Measurements from ENCODE around the gene EPB41L3.

EPB41L3 gene

DNA sequence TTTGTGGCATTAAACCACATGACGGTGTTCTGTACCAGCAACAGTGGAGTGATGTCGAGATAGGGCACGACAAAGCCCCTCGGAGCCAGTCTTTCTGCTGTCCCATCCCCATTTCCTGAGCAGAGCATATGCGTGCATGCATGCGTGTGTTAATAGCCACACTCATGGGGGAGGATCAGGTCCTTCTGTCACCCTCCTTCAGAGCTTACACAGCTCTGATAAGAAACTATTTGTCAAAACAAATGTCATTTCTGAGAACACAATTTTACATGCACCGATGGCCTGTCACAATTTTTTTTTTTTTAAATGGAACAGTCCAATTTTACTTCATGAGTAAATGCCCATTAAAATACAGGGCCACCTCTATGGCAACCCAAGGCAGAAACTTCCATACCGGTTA, 152.4 kb downstream of the EPB41L3 start:
- Histone ChIP-seq H3K27ac (no peak overlapping the region), H3K4me3 (ENCODE audit: low read depth, low read length) (no peak overlapping the region), H3K27me3 (ENCODE audit: insufficient read depth, low read depth, severe bottlenecking) (no peaks in the 10 kb centered on the region), H3K36me3 (peaks cover 13% of the 10 kb centered on the region), H3K9me3 (ENCODE audit: severe bottlenecking) (no peaks in the 10 kb centered on the region)
- no peak for TF ChIP-seq CTCF (IDR thresholded peaks at IDR 0.05; ENCODE audit: low read depth, low read length)
- no peak for DNase-seq

DNA sequence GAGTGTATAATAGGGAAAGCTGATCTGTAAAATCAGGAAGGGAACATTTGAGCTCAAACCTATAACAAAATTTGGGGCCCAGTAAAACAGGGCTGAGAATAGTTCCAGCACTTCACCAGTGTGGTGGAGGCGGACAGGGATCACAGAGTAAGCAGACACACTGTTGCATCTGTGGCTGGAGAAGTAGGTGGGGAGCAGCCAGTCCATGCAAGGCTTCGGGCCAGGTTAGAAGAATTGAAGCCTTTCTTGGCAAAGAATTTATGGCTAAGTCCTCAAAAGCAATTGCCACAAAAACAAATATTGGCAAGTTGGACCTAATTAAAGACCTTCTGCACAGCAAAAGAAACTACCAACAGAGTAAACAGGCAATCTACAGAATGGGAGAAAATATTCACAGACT, 154.4 kb downstream of the EPB41L3 start:
- no peaks in the 10 kb centered on the region for H3K27me3 ChIP-seq (ENCODE audit: insufficient read depth, low read depth, severe bottlenecking)
- no peaks in the 10 kb centered on the region; the same call in 1 of the 2 replicates for H3K36me3 ChIP-seq
- TF ChIP-seq CTCF (IDR thresholded peaks at IDR 0.05; ENCODE audit: low read depth, low read length), result no peak
- H3K4me3 ChIP-seq (ENCODE audit: low read depth, low read length), result no peak overlapping the region
- no peak overlapping the region for H3K27ac ChIP-seq
- no peak for DNase-seq
- H3K9me3 ChIP-seq (ENCODE audit: severe bottlenecking), result no peaks in the 10 kb centered on the region

GRCh38 chr18:5388896-5389295, 154.9 kb downstream of the EPB41L3 start:
- DNase-seq, result no peak
- no peak overlapping the region for H3K4me3 ChIP-seq (ENCODE audit: low read depth, low read length)
- no peak overlapping the region for H3K27ac ChIP-seq
- no peaks in the 10 kb centered on the region; the same call in 1 of the 2 replicates for H3K36me3 ChIP-seq
- no peak for TF ChIP-seq CTCF (IDR thresholded peaks at IDR 0.05; ENCODE audit: low read depth, low read length)
- no peaks in the 10 kb centered on the region for H3K27me3 ChIP-seq (ENCODE audit: insufficient read depth, low read depth, severe bottlenecking)
- no peaks in the 10 kb centered on the region for H3K9me3 ChIP-seq (ENCODE audit: severe bottlenecking)

DNA sequence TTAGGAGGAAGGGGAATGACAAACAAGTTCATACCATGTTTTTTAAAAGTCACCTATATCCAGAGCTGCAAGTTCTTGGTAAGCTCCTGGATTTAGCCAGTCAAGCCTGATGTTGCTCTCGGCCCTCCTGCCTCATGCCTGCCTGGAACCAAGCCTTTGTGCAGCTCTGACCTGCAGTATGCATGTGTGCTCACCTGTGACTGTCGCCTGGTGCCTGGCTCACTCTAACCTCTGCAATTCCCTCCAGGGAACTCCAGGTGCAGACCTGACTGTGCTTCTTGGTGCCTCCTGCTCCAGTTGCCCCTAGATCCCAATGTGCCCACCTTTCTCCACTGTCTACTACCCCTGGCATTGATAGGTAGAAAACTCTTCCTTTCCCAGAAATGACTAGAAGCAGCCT, 163.2 kb downstream of the EPB41L3 start:
- no peaks in the 10 kb centered on the region for H3K36me3 ChIP-seq
- DNase-seq, result no peak
- no peaks in the 10 kb centered on the region for H3K9me3 ChIP-seq (ENCODE audit: severe bottlenecking)
- no peak overlapping the region for H3K27ac ChIP-seq
- no peak overlapping the region for H3K4me3 ChIP-seq (ENCODE audit: low read depth, low read length)
- TF ChIP-seq CTCF (IDR thresholded peaks at IDR 0.05; ENCODE audit: low read depth, low read length), result no peak
- H3K27me3 ChIP-seq (ENCODE audit: insufficient read depth, low read depth, severe bottlenecking), result no peaks in the 10 kb centered on the region

DNA sequence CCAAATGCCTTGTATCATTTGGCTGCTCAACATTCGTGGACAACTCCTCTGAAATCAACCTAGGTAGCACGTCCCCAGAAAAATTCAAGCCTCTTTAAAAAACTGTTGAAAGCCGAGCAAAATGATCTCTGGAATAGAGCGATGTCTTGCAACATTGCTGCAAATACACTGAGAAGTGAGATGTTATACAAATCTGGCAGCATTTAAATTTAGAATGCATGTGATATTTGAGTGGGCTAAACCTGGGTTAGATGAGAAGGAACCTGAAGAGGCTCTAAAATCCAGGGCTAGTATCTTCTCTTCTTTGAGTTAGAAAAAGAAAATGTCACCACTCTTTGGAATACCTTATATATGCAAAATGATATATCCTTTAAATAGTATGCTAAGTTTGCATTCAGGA, 166.8 kb downstream of the EPB41L3 start:
- Histone ChIP-seq H3K27me3 (ENCODE audit: insufficient read depth, low read depth, severe bottlenecking) (no peaks in the 10 kb centered on the region), H3K4me3 (ENCODE audit: low read depth, low read length) (no peak overlapping the region), H3K36me3 (no peaks in the 10 kb centered on the region), H3K9me3 (ENCODE audit: severe bottlenecking) (no peaks in the 10 kb centered on the region), H3K27ac (no peak overlapping the region)
- no peak for TF ChIP-seq CTCF (IDR thresholded peaks at IDR 0.05; ENCODE audit: low read depth, low read length)
- no peak for DNase-seq

GRCh38 chr18:5370332-5370731, 173.5 kb downstream of the EPB41L3 start:
- no peak for DNase-seq
- Histone ChIP-seq H3K27ac (no peak overlapping the region), H3K36me3 (no peaks in the 10 kb centered on the region), H3K27me3 (ENCODE audit: insufficient read depth, low read depth, severe bottlenecking) (no peaks in the 10 kb centered on the region), H3K4me3 (ENCODE audit: low read depth, low read length) (no peak overlapping the region), H3K9me3 (ENCODE audit: severe bottlenecking) (no peaks in the 10 kb centered on the region)
- no peak for TF ChIP-seq CTCF (IDR thresholded peaks at IDR 0.05; ENCODE audit: low read depth, low read length)
